OCI-LY3 (cell line): ENCODE measurements around the gene LTA4H.

Source experiments
- H2AFZ ChIP-seq: fragments of 200-600, 300-600 bp; shearing (Covaris generic); 2 replicates; pipeline ENCODE4 v1.6.0; 2014; ENCODE audit warnings: antibody characterized with exemption, low read depth, low read length
- H3K27ac ChIP-seq: fragments of 200-600, 300-600 bp; sonication (generic); 2 replicates; pipeline ENCODE4 v1.5.1; 2014; ENCODE audit warnings: mild to moderate bottlenecking, low read length, moderate library complexity, mixed read lengths
- H3K27me3 ChIP-seq: fragments of 200-600, 300-600 bp; sonication (generic); 2 replicates; pipeline ENCODE4 v1.6.1; 2014; ENCODE audit warnings: low read depth, low read length, mixed read lengths
- H3K36me3 ChIP-seq: fragments of 200-600, 300-600 bp; sonication (generic); replicated peaks from 2 replicates; pipeline ENCODE3; 2014; ENCODE audit warnings: low read depth, low read length, mixed read lengths
- H3K4me1 ChIP-seq: fragments of 300-600, 200-600 bp; sonication (generic); 2 replicates; pipeline ENCODE4 v1.6.1; 2014; ENCODE audit warnings: low read length, mixed read lengths
- H3K4me2 ChIP-seq: fragments of 200-600, 300-600 bp; sonication (generic); 2 replicates; pipeline ENCODE4 v1.6.1; 2014; ENCODE audit warnings: low read length, mixed read lengths
- H3K4me3 ChIP-seq: fragments of 300-600, 200-600 bp; sonication (generic); 2 replicates; pipeline ENCODE4 v1.5.1; 2014; ENCODE audit warnings: antibody characterized with exemption, mild to moderate bottlenecking, low read length, moderate library complexity
- H3K79me2 ChIP-seq: fragments of 300-600, 200-600 bp; shearing (Covaris generic); 2 replicates; pipeline ENCODE4 v1.6.1; 2014; ENCODE audit warnings: mild to moderate bottlenecking, low read length, mixed read lengths
- H3K9ac ChIP-seq: fragments of 300-600, 200-600 bp; shearing (Covaris generic); 2 replicates; pipeline ENCODE4 v1.6.0; 2014; ENCODE audit warnings: mild to moderate bottlenecking, low read length, moderate library complexity
- H3K9me3 ChIP-seq: fragments of 200-600, 300-600 bp; shearing (Covaris generic); 2 replicates; pipeline ENCODE4 v1.6.1; 2014; ENCODE audit warnings: low read length, mixed read lengths; ENCODE audit not compliant: insufficient read depth
- H4K20me1 ChIP-seq: fragments of 200-600, 300-600 bp; sonication (generic); 2 replicates; pipeline ENCODE4 v1.6.1; 2016; ENCODE audit warnings: low read length, mixed read lengths; ENCODE audit not compliant: insufficient read depth
- CTCF ChIP-seq: fragments of 200-600, 300-600 bp; sonication (generic); IDR thresholded peaks from 2 replicates; pipeline ENCODE4 v1.5.1; 2014; ENCODE audit warnings: antibody characterized with exemption, low read length, low read depth
- EZH2phosphoT487 ChIP-seq: fragments of 200-600 bp; shearing (Covaris generic); IDR thresholded peaks from 2 replicates; pipeline ENCODE4 v1.6.1; 2018; ENCODE audit warnings: antibody characterized with exemption, mixed run types, low read depth

The LTA4H gene

GRCh38 chr12:95980437-95980836 is 55.0 kb downstream of the LTA4H start:
- Histone ChIP-seq H3K36me3 (no peaks in the 10 kb centered on the region), H3K4me1 (no peaks in the 10 kb centered on the region), H3K4me2 (no peak overlapping the region), H3K9ac (no peak overlapping the region), H4K20me1 (no peaks in the 10 kb centered on the region), H2AFZ (no peak overlapping the region), H3K4me3 (no peak overlapping the region), H3K9me3 (no peaks in the 10 kb centered on the region), H3K27me3 (no peaks in the 10 kb centered on the region), H3K79me2 (no peaks in the 10 kb centered on the region), H3K27ac (no peak overlapping the region)
- no peak for TF ChIP-seq CTCF
- TF ChIP-seq EZH2phosphoT487 = no peak

- Histone ChIP-seq H3K9ac (no peak overlapping the region), H3K4me3 (no peak overlapping the region), H3K36me3 (no peaks in the 10 kb centered on the region), H4K20me1 (no peaks in the 10 kb centered on the region), H3K4me1 (no peaks in the 10 kb centered on the region), H3K4me2 (no peak overlapping the region), H3K27me3 (no peaks in the 10 kb centered on the region), H3K9me3 (no peaks in the 10 kb centered on the region), H3K79me2 (no peaks in the 10 kb centered on the region), H2AFZ (no peak overlapping the region), H3K27ac (no peak overlapping the region)
- TF ChIP-seq EZH2phosphoT487 = no peak
Observed at GRCh38 chr12:95978774-95979173, 56.6 kb downstream of the LTA4H start.

GRCh38 chr12:95978351-95978750 is 57.0 kb downstream of the LTA4H start:
- H3K4me1 ChIP-seq = no peaks in the 10 kb centered on the region
- TF ChIP-seq EZH2phosphoT487 (no peak), CTCF (no peak)

GRCh38 chr12:95977764-95978305 is 57.6 kb downstream of the LTA4H start:
- Histone ChIP-seq H2AFZ (no peak overlapping the region), H3K4me1 (no peaks in the 10 kb centered on the region), H3K9ac (no peak overlapping the region), H3K79me2 (no peaks in the 10 kb centered on the region), H3K27ac (no peak overlapping the region), H3K27me3 (no peaks in the 10 kb centered on the region), H4K20me1 (no peaks in the 10 kb centered on the region), H3K36me3 (no peaks in the 10 kb centered on the region), H3K4me3 (no peak overlapping the region), H3K9me3 (no peaks in the 10 kb centered on the region), H3K4me2 (no peak overlapping the region)
- no peak for TF ChIP-seq CTCF
- no peak for TF ChIP-seq EZH2phosphoT487

More at GRCh38 chr12:95978351-95978750, 57.0 kb downstream of the LTA4H start:
- Histone ChIP-seq H3K9me3 (no peaks in the 10 kb centered on the region), H4K20me1 (no peaks in the 10 kb centered on the region), H3K4me2 (no peak overlapping the region), H3K79me2 (no peaks in the 10 kb centered on the region), H3K4me3 (no peak overlapping the region), H3K9ac (no peak overlapping the region), H2AFZ (no peak overlapping the region), H3K27me3 (no peaks in the 10 kb centered on the region), H3K27ac (no peak overlapping the region), H3K36me3 (no peaks in the 10 kb centered on the region)
